DOHH2 (cell line): ENCODE results near the gene PHACTR2.

Source experiments
- EZH2phosphoT487 ChIP-seq: fragments of 200-600 bp; sonication (generic); IDR thresholded peaks from 2 replicates; pipeline ENCODE4 v1.6.1; 2017; ENCODE audit warnings: borderline replicate concordance, mild to moderate bottlenecking, antibody characterized with exemption, low read length, moderate library complexity, mixed read lengths
- TF ChIP-seq, protein P1 (sequence below): fragments of 200-600 bp; sonication (generic); IDR thresholded peaks from one replicate; pipeline ENCODE4 v1.5.1; 2014; ENCODE audit warnings: antibody characterized with exemption, mild to moderate bottlenecking, low read depth, low read length; ENCODE audit not compliant: poor library complexity, severe bottlenecking

GRCh38 chr6:143740213-143740612, 62.4 kb downstream of the PHACTR2 start:
- TF ChIP-seq, protein P1, sequence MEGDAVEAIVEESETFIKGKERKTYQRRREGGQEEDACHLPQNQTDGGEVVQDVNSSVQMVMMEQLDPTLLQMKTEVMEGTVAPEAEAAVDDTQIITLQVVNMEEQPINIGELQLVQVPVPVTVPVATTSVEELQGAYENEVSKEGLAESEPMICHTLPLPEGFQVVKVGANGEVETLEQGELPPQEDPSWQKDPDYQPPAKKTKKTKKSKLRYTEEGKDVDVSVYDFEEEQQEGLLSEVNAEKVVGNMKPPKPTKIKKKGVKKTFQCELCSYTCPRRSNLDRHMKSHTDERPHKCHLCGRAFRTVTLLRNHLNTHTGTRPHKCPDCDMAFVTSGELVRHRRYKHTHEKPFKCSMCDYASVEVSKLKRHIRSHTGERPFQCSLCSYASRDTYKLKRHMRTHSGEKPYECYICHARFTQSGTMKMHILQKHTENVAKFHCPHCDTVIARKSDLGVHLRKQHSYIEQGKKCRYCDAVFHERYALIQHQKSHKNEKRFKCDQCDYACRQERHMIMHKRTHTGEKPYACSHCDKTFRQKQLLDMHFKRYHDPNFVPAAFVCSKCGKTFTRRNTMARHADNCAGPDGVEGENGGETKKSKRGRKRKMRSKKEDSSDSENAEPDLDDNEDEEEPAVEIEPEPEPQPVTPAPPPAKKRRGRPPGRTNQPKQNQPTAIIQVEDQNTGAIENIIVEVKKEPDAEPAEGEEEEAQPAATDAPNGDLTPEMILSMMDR = no peak
- TF ChIP-seq EZH2phosphoT487 = no peak
